Measurements from ENCODE around the gene KHDRBS2.

Gene KHDRBS2

GRCh38 chr6:61688165-61688564 is 597.9 kb downstream of the KHDRBS2 start:
- no peak overlapping the region for H3K4me3 ChIP-seq (ENCODE audit: low read depth, low read length)
- no peak for DNase-seq (ENCODE audit: low read depth)
- TF ChIP-seq CTCF (IDR thresholded peaks at IDR 0.05; ENCODE audit: insufficient read depth, low read depth, low read length, missing control alignments) = no peak

DNA sequence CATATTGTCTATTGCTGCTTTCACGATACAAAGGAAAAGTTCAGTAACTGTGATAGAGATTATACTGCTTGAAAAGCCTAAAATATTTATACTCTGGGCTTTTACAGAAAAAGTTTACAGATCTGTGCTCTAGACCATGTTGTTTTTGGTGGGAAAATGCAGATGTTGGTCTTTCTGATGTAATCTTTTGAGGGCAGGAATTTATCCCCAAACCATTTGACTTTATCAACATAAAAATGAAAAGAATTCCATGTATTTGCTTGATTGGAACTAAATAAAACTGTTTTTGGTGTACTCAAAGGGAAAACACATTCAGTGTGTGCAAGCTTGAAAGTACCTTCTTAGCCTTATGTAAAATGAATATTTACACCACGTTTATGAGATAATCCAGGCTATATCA is 603.5 kb downstream of the KHDRBS2 start:
- no peak for TF ChIP-seq CTCF (IDR thresholded peaks at IDR 0.05; ENCODE audit: insufficient read depth, low read depth, low read length, missing control alignments)

GRCh38 chr6:61679625-61680024 is 606.4 kb downstream of the KHDRBS2 start:
- DNase-seq (ENCODE audit: low read depth) = no peak
- H3K4me3 ChIP-seq (ENCODE audit: low read depth, low read length) = no peak overlapping the region
- no peak for TF ChIP-seq CTCF (IDR thresholded peaks at IDR 0.05; ENCODE audit: insufficient read depth, low read depth, low read length, missing control alignments)

More for the DNA sequence above, 603.5 kb downstream of the KHDRBS2 start:
- H3K4me3 ChIP-seq (ENCODE audit: low read depth, low read length) = no peak overlapping the region
- no peak for DNase-seq (ENCODE audit: low read depth)

GRCh38 chr6:61675734-61676133 is 610.3 kb downstream of the KHDRBS2 start:
- no peak overlapping the region for H3K4me3 ChIP-seq (ENCODE audit: low read depth, low read length)
- no peak for TF ChIP-seq CTCF (IDR thresholded peaks at IDR 0.05; ENCODE audit: insufficient read depth, low read depth, low read length, missing control alignments)
- no peak for DNase-seq (ENCODE audit: low read depth)

DNA sequence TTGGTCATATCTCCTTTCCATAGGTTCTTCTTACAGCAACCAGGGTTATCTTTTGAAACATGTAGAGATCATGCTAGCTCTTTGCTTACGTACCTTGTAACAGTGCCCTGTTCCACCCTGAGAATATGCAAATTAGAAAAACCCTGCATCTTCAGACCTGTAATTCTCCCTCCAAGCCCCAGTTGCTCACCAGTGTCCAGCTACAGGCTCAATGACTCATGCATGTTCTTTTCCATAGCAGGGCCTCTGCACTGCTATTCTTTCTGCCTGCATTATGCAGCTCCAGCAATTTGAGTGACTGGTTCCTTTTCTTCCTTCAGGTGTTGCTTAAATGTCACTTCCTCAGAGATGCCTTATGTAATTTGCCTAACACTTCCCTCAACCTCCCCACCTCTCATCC is 636.2 kb downstream of the KHDRBS2 start:
- TF ChIP-seq CTCF (IDR thresholded peaks at IDR 0.05; ENCODE audit: insufficient read depth, low read depth, low read length, missing control alignments) = no peak
- no peak overlapping the region for H3K4me3 ChIP-seq (ENCODE audit: low read depth, low read length)
- no peak for DNase-seq (ENCODE audit: low read depth)

GRCh38 chr6:61640463-61640862 is 645.6 kb downstream of the KHDRBS2 start:
- H3K4me3 ChIP-seq (ENCODE audit: low read depth, low read length) = no peak overlapping the region
- TF ChIP-seq CTCF (IDR thresholded peaks at IDR 0.05; ENCODE audit: insufficient read depth, low read depth, low read length, missing control alignments) = no peak
- no peak for DNase-seq (ENCODE audit: low read depth)
